ENCODE measurements around the gene NECTIN1.

NECTIN1 gene

GRCh38 chr11:119755356-119756071 is 26.5 kb upstream of the NECTIN1 start:
- DNase-seq = no peak

GRCh38 chr11:119754656-119755355 is 25.8 kb upstream of the NECTIN1 start:
- no peak for DNase-seq

- no peak for DNase-seq
These were observed 25.2 kb upstream of the NECTIN1 start for GRCh38 chr11:119754199-119754598.

GRCh38 chr11:119752946-119753345 is 23.9 kb upstream of the NECTIN1 start:
- no peak for DNase-seq

- no peak for DNase-seq
These were observed 23.4 kb upstream of the NECTIN1 start for GRCh38 chr11:119752345-119752871.

- DNase-seq = no peak
These were observed 21.1 kb upstream of the NECTIN1 start for GRCh38 chr11:119750056-119750455.

- no peak for DNase-seq
These were observed 20.1 kb upstream of the NECTIN1 start for GRCh38 chr11:119749006-119749565.

- no peak for DNase-seq
These were observed 19.1 kb upstream of the NECTIN1 start for GRCh38 chr11:119747868-119748660.

- no peak for DNase-seq
These were observed 17.0 kb upstream of the NECTIN1 start for GRCh38 chr11:119745776-119746535.

GRCh38 chr11:119745112-119745511 is 16.1 kb upstream of the NECTIN1 start:
- no peak for DNase-seq

GRCh38 chr11:119744577-119744976 is 15.6 kb upstream of the NECTIN1 start:
- DNase-seq = no peak

- no peak for DNase-seq
These were observed 14.0 kb upstream of the NECTIN1 start for GRCh38 chr11:119743006-119743405.

GRCh38 chr11:119742263-119742861 is 13.4 kb upstream of the NECTIN1 start:
- no peak for DNase-seq

GRCh38 chr11:119741369-119742262 is 12.6 kb upstream of the NECTIN1 start:
- DNase-seq = peak; percentile 29

GRCh38 chr11:119739975-119740374 is 11.0 kb upstream of the NECTIN1 start:
- no peak for DNase-seq

- DNase-seq = no peak
These were observed 10.2 kb upstream of the NECTIN1 start for GRCh38 chr11:119739021-119739703.

GRCh38 chr11:119738059-119738439 is 9.0 kb upstream of the NECTIN1 start:
- no peak for DNase-seq

GRCh38 chr11:119737366-119738058 is 8.5 kb upstream of the NECTIN1 start:
- DNase-seq = no peak

- no peak for DNase-seq
These were observed 5.8 kb upstream of the NECTIN1 start for GRCh38 chr11:119734788-119735187.

Measured in CD4-positive, alpha-beta T cell treated with Interferon gamma for 1 hour (primary cell).